AG09309 (cell line): ENCODE measurements around the gene SHB.

Source experiments
- DNase-seq: peaks from one replicate; pipeline ENCODE4 v3.0.0-alpha.2; 2010; ENCODE audit warnings: low read depth
- H3K4me3 ChIP-seq: 2 replicates; pipeline ENCODE4 v1.5.1; 2011; ENCODE audit warnings: mild to moderate bottlenecking, low read depth, low read length, moderate library complexity; ENCODE audit not compliant: control insufficient read depth
- TF ChIP-seq, protein P1 (sequence below): IDR thresholded peaks from 2 replicates; pipeline ENCODE4 v1.5.1; 2011; ENCODE audit warnings: mild to moderate bottlenecking, low read depth, low read length, inconsistent platforms; ENCODE audit not compliant: insufficient read depth, control insufficient read depth; ENCODE audit errors: missing control alignments

SHB gene

DNA sequence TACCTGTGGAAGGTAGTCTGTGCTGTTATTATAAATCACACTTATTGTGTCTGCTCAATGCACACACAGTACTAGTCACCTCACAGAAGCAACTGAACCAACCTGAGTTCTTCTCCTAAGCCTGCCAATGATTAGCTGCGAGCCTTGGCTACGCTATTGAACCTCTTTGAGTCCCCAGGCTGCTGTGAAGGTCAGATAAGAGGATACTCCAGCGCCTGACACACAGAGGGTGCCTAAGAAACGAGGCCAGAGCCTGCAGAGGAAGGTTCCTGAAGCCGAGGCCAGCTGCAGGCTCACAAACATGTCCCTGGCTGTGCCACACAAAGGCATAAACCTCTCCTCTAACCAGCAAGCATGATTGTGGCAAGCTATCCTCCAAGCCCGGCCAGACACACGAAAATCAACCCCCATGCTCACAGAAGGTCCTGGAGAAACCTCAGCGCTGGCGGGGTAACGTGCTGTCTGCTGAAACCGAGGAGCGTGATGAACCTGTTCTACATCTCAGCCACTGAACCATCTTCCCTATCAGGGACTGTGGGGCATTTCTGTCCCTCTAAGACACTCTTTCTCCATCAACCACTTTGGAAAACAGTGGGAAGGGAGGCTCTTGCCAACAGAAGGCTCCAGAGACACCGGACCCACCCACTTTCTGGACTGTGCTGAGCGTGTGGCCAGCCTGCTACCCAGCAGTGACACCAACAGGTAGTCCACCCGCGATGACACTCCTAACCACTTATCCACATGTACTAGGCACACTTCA is 111.9 kb downstream of the SHB start:
- DNase-seq: no peak
- H3K4me3 ChIP-seq: no peak overlapping the region
- TF ChIP-seq, protein P1, sequence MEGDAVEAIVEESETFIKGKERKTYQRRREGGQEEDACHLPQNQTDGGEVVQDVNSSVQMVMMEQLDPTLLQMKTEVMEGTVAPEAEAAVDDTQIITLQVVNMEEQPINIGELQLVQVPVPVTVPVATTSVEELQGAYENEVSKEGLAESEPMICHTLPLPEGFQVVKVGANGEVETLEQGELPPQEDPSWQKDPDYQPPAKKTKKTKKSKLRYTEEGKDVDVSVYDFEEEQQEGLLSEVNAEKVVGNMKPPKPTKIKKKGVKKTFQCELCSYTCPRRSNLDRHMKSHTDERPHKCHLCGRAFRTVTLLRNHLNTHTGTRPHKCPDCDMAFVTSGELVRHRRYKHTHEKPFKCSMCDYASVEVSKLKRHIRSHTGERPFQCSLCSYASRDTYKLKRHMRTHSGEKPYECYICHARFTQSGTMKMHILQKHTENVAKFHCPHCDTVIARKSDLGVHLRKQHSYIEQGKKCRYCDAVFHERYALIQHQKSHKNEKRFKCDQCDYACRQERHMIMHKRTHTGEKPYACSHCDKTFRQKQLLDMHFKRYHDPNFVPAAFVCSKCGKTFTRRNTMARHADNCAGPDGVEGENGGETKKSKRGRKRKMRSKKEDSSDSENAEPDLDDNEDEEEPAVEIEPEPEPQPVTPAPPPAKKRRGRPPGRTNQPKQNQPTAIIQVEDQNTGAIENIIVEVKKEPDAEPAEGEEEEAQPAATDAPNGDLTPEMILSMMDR: no peak

GRCh38 chr9:37956423-37956820 is 112.6 kb downstream of the SHB start:
- no peak for DNase-seq
- TF ChIP-seq, protein P1: no peak

GRCh38 chr9:37955781-37956422 is 113.1 kb downstream of the SHB start:
- DNase-seq: no peak
- H3K4me3 ChIP-seq: no peak overlapping the region
- TF ChIP-seq, protein P1: no peak

More at GRCh38 chr9:37956423-37956820, 112.6 kb downstream of the SHB start:
- no peak overlapping the region for H3K4me3 ChIP-seq

- DNase-seq: no peak
- H3K4me3 ChIP-seq: no peak overlapping the region
- TF ChIP-seq, protein P1: no peak
These were observed 114.4 kb downstream of the SHB start for GRCh38 chr9:37954581-37954981.

GRCh38 chr9:37953775-37954437 is 115.1 kb downstream of the SHB start:
- no peak overlapping the region for H3K4me3 ChIP-seq
- TF ChIP-seq, protein P1: no peak
- DNase-seq: peak; percentile 87

DNA sequence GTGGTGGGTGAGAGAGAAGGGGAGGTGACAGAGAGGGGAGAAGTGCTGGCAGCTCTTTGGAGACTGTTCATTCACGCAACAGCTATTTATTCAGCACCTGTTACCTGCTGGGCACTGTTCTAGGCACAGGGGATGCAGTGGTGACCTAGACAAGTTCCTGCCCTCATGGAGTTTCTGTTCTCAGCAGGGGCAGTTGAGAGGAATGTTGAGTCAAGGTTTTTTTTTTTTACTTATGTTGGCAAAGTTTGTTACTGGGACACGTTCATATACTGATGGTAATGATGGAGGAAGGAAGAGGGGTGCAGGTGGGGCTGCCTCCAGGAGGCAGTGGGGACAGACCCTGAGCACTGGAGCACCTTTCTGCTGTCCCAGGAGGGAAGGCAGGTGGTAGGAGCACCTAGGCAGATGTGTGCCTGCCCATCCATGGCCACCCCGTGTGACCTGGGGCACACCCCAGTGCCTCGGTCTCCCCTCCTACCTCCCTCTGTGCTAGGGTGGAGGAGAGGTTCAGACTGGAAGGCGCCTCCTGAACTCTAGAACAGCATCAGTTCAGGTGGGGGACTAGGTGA is 115.7 kb downstream of the SHB start:
- no peak for DNase-seq
- no peak overlapping the region for H3K4me3 ChIP-seq
- TF ChIP-seq, protein P1: no peak
